ENCODE results near the gene PAFAH1B2. TPM values are rescaled to one million over a fixed set of nuclear protein-coding genes. Genes with fewer than 3 reads are reported as not detected.

Gene PAFAH1B2
- total RNA-seq, 1 donor from 2014 or later, result 90.5 TPM

GRCh38 chr11:117192401-117192875 lies 48.4 kb downstream of the PAFAH1B2 start:
- Mint-ChIP-seq H3K27me3 (ENCODE audit: low read depth) (no peaks in the 10 kb centered on the region), H3K36me3 (ENCODE audit: low read depth) (peaks cover 15% of the 10 kb centered on the region), H3K9me3 (ENCODE audit: low read depth) (no peaks in the 10 kb centered on the region), H3K27ac (ENCODE audit: unreplicated experiment) (no peak overlapping the region), H3K4me3 (ENCODE audit: unreplicated experiment) (no peak overlapping the region), H3K4me1 (ENCODE audit: low read depth) (peaks cover 3% of the 10 kb centered on the region)
- no peak for TF ChIP-seq CTCF (IDR thresholded peaks at IDR 0.05)
- DNase-seq (ENCODE audit: low spot score), result no peak

GRCh38 chr11:117193130-117194020 lies 49.3 kb downstream of the PAFAH1B2 start:
- H3K36me3 Mint-ChIP-seq (ENCODE audit: low read depth), result peaks cover 15% of the 10 kb centered on the region
- no peaks in the 10 kb centered on the region for H3K27me3 Mint-ChIP-seq (ENCODE audit: low read depth)
- peaks cover 12% of the 10 kb centered on the region for H3K4me1 Mint-ChIP-seq (ENCODE audit: low read depth)
- no peaks in the 10 kb centered on the region for H3K9me3 Mint-ChIP-seq (ENCODE audit: low read depth)
- H3K27ac Mint-ChIP-seq (ENCODE audit: unreplicated experiment), result peak overlapping the region; percentile 24
- TF ChIP-seq CTCF (IDR thresholded peaks at IDR 0.05), result no peak
- no peak overlapping the region for H3K4me3 Mint-ChIP-seq (ENCODE audit: unreplicated experiment)
- peak; percentile 57 for DNase-seq (ENCODE audit: low spot score)

- no peak for TF ChIP-seq CTCF (IDR thresholded peaks at IDR 0.05)
- DNase-seq (ENCODE audit: low spot score), result no peak
- Mint-ChIP-seq H3K36me3 (ENCODE audit: low read depth) (peaks cover 12% of the 10 kb centered on the region), H3K9me3 (ENCODE audit: low read depth) (no peaks in the 10 kb centered on the region), H3K4me1 (ENCODE audit: low read depth) (peaks cover 18% of the 10 kb centered on the region), H3K27ac (ENCODE audit: unreplicated experiment) (no peak overlapping the region), H3K4me3 (ENCODE audit: unreplicated experiment) (no peak overlapping the region), H3K27me3 (ENCODE audit: low read depth) (no peaks in the 10 kb centered on the region)
Observed at GRCh38 chr11:117194267-117194666, 50.2 kb downstream of the PAFAH1B2 start.

GRCh38 chr11:117195258-117195657 lies 51.2 kb downstream of the PAFAH1B2 start:
- Mint-ChIP-seq H3K4me1 (ENCODE audit: low read depth) (peaks cover 24% of the 10 kb centered on the region), H3K27ac (ENCODE audit: unreplicated experiment) (no peak overlapping the region), H3K4me3 (ENCODE audit: unreplicated experiment) (no peak overlapping the region), H3K9me3 (ENCODE audit: low read depth) (no peaks in the 10 kb centered on the region), H3K27me3 (ENCODE audit: low read depth) (no peaks in the 10 kb centered on the region), H3K36me3 (ENCODE audit: low read depth) (peaks cover 16% of the 10 kb centered on the region)
- DNase-seq (ENCODE audit: low spot score), result peak; percentile 28
- TF ChIP-seq CTCF (IDR thresholded peaks at IDR 0.05), result no peak

- H3K4me3 Mint-ChIP-seq (ENCODE audit: unreplicated experiment), result no peak overlapping the region
- TF ChIP-seq CTCF (IDR thresholded peaks at IDR 0.05), result no peak
- H3K36me3 Mint-ChIP-seq (ENCODE audit: low read depth), result peaks cover 18% of the 10 kb centered on the region
- no peaks in the 10 kb centered on the region for H3K9me3 Mint-ChIP-seq (ENCODE audit: low read depth)
- H3K27ac Mint-ChIP-seq (ENCODE audit: unreplicated experiment), result no peak overlapping the region
- DNase-seq (ENCODE audit: low spot score), result peak; percentile 90
- no peaks in the 10 kb centered on the region for H3K27me3 Mint-ChIP-seq (ENCODE audit: low read depth)
- H3K4me1 Mint-ChIP-seq (ENCODE audit: low read depth), result peaks cover 29% of the 10 kb centered on the region
Observed at GRCh38 chr11:117195761-117196160, 51.7 kb downstream of the PAFAH1B2 start.

Data from chondrocyte (in vitro differentiated cells).